Prostate gland (tissue), 2 donors: ENCODE results near the gene RXRB.

Source experiments
- POLR2A ChIP-seq: fragments of 450-650 bp; IDR thresholded peaks from one replicate; pipeline ENCODE4 v1.6.1; 2016; ENCODE audit warnings: antibody characterized with exemption, mild to moderate bottlenecking
- TF ChIP-seq, protein P1 (sequence below), 4 experiments: fragments of 200-600 bp in 2 of 4; fragments of 450-650 bp in 2 of 4; sonication (generic) in 2 of 4; IDR thresholded peaks; 1 replicate in 3 of 4; 2 replicates in 1 of 4; pipeline ENCODE4 v1.5.1; 2016 to 2019; ENCODE audit warnings: antibody characterized with exemption in 4 of 4, mild to moderate bottlenecking in 2 of 4, moderate library complexity in 2 of 4

DNA sequence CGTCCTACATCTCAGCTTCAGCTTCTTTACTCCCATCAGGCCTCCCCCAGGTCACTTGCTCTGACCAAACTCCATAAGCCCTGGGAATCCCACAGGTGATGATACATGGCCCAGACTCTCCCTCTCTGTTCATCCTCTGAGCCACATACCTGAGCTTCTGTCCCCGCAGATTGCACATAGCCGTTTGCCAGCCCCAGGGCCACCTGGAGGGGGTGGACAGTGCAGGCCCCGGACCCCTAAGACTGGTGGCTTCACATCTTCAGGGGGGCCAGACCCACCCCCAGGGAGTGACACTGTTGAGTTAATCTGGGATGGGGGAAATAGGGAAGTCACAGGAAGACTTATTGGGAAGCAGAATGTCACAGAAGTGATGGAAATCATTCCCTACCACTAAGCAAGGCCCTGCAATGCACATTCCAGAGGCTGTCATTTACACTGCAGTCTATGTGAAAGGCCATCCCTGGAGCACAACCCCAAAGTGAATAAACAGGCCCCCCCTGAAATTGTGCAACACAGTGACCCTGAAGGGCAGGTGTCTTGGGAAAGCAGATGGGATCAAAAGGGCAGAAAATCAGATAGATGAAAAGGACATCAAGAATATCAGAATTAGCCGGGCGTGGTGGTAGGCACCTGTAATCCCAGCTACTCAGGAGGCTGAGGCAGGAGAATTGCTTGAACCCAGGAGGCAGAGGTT lies 2.2 kb downstream of the RXRB start:
- no peak for TF ChIP-seq POLR2A
- TF ChIP-seq, protein P1, sequence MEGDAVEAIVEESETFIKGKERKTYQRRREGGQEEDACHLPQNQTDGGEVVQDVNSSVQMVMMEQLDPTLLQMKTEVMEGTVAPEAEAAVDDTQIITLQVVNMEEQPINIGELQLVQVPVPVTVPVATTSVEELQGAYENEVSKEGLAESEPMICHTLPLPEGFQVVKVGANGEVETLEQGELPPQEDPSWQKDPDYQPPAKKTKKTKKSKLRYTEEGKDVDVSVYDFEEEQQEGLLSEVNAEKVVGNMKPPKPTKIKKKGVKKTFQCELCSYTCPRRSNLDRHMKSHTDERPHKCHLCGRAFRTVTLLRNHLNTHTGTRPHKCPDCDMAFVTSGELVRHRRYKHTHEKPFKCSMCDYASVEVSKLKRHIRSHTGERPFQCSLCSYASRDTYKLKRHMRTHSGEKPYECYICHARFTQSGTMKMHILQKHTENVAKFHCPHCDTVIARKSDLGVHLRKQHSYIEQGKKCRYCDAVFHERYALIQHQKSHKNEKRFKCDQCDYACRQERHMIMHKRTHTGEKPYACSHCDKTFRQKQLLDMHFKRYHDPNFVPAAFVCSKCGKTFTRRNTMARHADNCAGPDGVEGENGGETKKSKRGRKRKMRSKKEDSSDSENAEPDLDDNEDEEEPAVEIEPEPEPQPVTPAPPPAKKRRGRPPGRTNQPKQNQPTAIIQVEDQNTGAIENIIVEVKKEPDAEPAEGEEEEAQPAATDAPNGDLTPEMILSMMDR (IDR thresholded peaks at IDR 0.05): no peak
